Stimulated activated CD4-positive, alpha-beta T cell treated with anti-CD3 and anti-CD28 coated beads, Interleukin-1b, Interleukin-23, amount 100 ng/mL, for 4 hours (primary cell): ENCODE measurements around the gene CFAP65.

Source experiments
- DNase-seq, 2 donors: peaks; one replicate each; pipeline ENCODE4 v3.0.0-alpha.2; 2020; ENCODE audit warnings: low read depth in 2 of 2

CFAP65 gene

GRCh38 chr2:219010162-219010756 is 31.1 kb downstream of the CFAP65 start:
- no peak for DNase-seq

GRCh38 chr2:219009294-219009693 is 32.0 kb downstream of the CFAP65 start:
- no peak for DNase-seq

- DNase-seq: no peak
Measured at GRCh38 chr2:219003979-219004378, 37.3 kb downstream of the CFAP65 start.

GRCh38 chr2:219003267-219003634 is 38.1 kb downstream of the CFAP65 start:
- no peak for DNase-seq

GRCh38 chr2:219002395-219003266 is 38.7 kb downstream of the CFAP65 start:
- no peak for DNase-seq

- DNase-seq: peak; percentile 41 to 51
Measured at GRCh38 chr2:219001577-219002394, 39.5 kb downstream of the CFAP65 start.

- no peak for DNase-seq
Measured at GRCh38 chr2:219001100-219001576, 40.2 kb downstream of the CFAP65 start.

- no peak for DNase-seq
Measured at GRCh38 chr2:219000569-219000960, 40.8 kb downstream of the CFAP65 start.

GRCh38 chr2:218999881-219000568 is 41.3 kb downstream of the CFAP65 start:
- DNase-seq: no peak

GRCh38 chr2:218999021-218999880 is 42.1 kb downstream of the CFAP65 start:
- no peak for DNase-seq

GRCh38 chr2:218998414-218999002 is 42.8 kb downstream of the CFAP65 start:
- DNase-seq: no peak

- DNase-seq: no peak
Measured at GRCh38 chr2:218997731-218998130, 43.6 kb downstream of the CFAP65 start.

- no peak for DNase-seq
Measured at GRCh38 chr2:218996937-218997336, 44.4 kb downstream of the CFAP65 start.

GRCh38 chr2:218995972-218996711 is 45.2 kb downstream of the CFAP65 start:
- DNase-seq: peak; percentile 74 to 78

- no peak for DNase-seq
Measured at GRCh38 chr2:218995561-218995960, 45.8 kb downstream of the CFAP65 start.

GRCh38 chr2:218993345-218994315 is 47.7 kb downstream of the CFAP65 start, which contains the start of gene CRYBA2:
CRYBA2 (minus strand) TSS chr2:218993422; CDS start chr2:218993176, 246 bp downstream.
- no peak for DNase-seq

GRCh38 chr2:218992703-218993344 is 48.5 kb downstream of the CFAP65 start:
- no peak for DNase-seq

- DNase-seq: no peak
Measured at GRCh38 chr2:218992196-218992595, 49.1 kb downstream of the CFAP65 start.
